CD4-positive, CD25-positive, alpha-beta regulatory T cell (primary cell): ENCODE results near the gene TUBB4B. TPM values are rescaled to one million over a fixed set of nuclear protein-coding genes. Genes with fewer than 3 reads are reported as not detected.

Experiments
- ATAC-seq, 2 donors: fragments of 150-1000 bp; cut with Tn5 transposase; one replicate each; pipeline ENCODE4 v1.10.0; 2021; ENCODE audit warnings: low read depth in 2 of 2, moderate number of reproducible peaks in 2 of 2, moderate library complexity in 1 of 2
- DNase-seq, 3 donors: peaks; one replicate each; pipeline versions ENCODE4 v3.0.0 to v3.0.0-alpha.2; 2012 to 2022; ENCODE audit warnings: mixed read lengths in 1 of 3
- H3K27ac ChIP-seq: one replicate; pipeline ENCODE4 v1.7.0; 2013; ENCODE audit warnings: mild to moderate bottlenecking, low read length; ENCODE audit not compliant: insufficient read depth, poor library complexity, severe bottlenecking
- H3K27me3 ChIP-seq: one replicate; pipeline ENCODE4 v1.7.0; 2013; ENCODE audit warnings: low read length; ENCODE audit not compliant: control insufficient read depth, insufficient read depth
- H3K36me3 ChIP-seq: one replicate; pipeline ENCODE4 v1.7.0; 2013; ENCODE audit warnings: mild to moderate bottlenecking, low read length, moderate library complexity; ENCODE audit not compliant: control insufficient read depth, insufficient read depth
- H3K4me1 ChIP-seq: 2 replicates; pipeline ENCODE4 v1.7.0; 2013; ENCODE audit warnings: mild to moderate bottlenecking, low read length; ENCODE audit not compliant: insufficient read depth, control insufficient read depth, poor library complexity, severe bottlenecking
- H3K4me3 ChIP-seq: one replicate; pipeline ENCODE4 v1.7.0; 2013; ENCODE audit warnings: low read depth, mild to moderate bottlenecking, low read length, moderate library complexity
- H3K9me3 ChIP-seq, 2 experiments: 1 replicate in 1 of 2; 2 replicates in 1 of 2; pipeline ENCODE4 v1.7.0; 2013; ENCODE audit warnings: low read length in 2 of 2, mild to moderate bottlenecking in 1 of 2, moderate library complexity in 1 of 2; ENCODE audit not compliant: control insufficient read depth in 2 of 2
- H3K27ac Mint-ChIP-seq, 3 donors: one replicate each; pipeline ENCODE4 v1.8.0; 2020 to 2022; ENCODE audit warnings: mild to moderate bottlenecking in 3 of 3, mixed read lengths in 3 of 3, moderate library complexity in 2 of 3
- H3K27me3 Mint-ChIP-seq: one replicate; pipeline ENCODE4 v1.8.0; 2022; ENCODE audit warnings: mild to moderate bottlenecking, mixed read lengths
- H3K36me3 Mint-ChIP-seq: one replicate; pipeline ENCODE4 v1.8.0; 2020; ENCODE audit warnings: mixed read lengths
- H3K4me1 Mint-ChIP-seq, 4 donors: one replicate each; pipeline ENCODE4 v1.8.0; 2020 to 2022; ENCODE audit warnings: mixed read lengths in 4 of 4, mild to moderate bottlenecking in 1 of 4
- H3K4me3 Mint-ChIP-seq, 4 donors: one replicate each; pipeline ENCODE4 v1.8.0; 2020 to 2022; ENCODE audit warnings: mild to moderate bottlenecking in 4 of 4, mixed read lengths in 4 of 4, moderate library complexity in 3 of 4
- H3K9me3 Mint-ChIP-seq, 7 donors: one replicate each; pipeline ENCODE4 v1.8.0; 2020 to 2022; ENCODE audit warnings: mixed read lengths in 7 of 7, mild to moderate bottlenecking in 3 of 7, moderate library complexity in 2 of 7
- polyA plus RNA-seq, 4 donors: library from polyadenylated mRNA; unstranded; fragments of 300-500 nt; fragmentation: Illumina TruSeq; gene quantifications; one replicate each; pipeline ENCODE4 v1.2.3, GENCODE V29; 2021
- total RNA-seq: library from RNA; stranded (reverse); gene quantifications from one replicate; pipeline ENCODE4 v1.2.3, GENCODE V29; 2022

TUBB4B gene
- total and polyA plus RNA-seq, 5 donors from 2014 or later: 56.7 to 100 (median 72.9) TPM

DNA sequence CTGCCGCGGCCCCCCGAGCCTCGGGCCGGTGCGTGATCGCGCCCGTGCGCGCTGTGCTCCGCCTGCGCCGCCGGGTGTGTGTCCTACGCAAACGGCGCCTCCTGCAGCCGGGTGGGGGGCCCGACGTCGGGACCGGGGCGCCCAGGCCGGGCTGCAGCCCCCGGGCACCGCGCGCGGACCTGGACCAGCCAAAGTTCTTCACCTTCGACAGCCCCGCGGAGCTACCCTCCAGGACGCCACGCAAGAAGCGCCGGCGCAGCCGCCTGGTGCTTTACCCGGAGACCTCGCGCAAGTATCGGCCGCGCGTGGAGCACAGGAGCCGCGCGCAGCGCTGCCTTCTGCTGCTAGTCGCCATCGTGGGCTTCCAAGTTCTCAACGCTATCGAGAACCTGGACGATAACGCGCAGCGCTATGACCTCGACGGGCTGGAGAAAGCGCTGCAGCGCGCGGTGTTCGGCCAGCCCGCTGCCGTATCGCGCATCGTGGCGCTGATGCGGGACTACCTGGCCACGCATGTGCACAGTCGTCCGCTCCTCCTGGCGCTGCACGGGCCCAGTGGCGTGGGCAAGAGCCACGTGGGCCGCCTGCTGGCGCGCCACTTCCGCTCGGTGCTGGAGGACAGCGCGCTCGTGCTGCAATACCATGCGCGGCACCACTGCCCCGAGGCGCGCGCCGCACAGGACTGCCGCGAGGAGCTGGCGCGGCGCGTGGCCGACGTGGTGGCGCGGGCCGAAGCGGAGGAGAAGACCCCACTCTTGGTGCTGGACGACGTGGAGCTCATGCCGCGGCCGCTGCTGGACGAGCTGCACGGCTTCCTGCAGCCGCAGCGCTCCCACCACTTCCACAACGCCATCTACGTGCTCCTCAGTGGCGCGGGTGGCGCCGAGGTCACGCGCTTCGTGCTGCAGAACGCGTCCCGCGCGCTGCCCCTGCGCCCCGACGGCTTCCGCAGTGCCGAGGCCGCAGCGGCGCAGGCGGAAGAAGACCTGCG lies 37.9 kb downstream of the TUBB4B start:
- DNase-seq: no peak

DNA sequence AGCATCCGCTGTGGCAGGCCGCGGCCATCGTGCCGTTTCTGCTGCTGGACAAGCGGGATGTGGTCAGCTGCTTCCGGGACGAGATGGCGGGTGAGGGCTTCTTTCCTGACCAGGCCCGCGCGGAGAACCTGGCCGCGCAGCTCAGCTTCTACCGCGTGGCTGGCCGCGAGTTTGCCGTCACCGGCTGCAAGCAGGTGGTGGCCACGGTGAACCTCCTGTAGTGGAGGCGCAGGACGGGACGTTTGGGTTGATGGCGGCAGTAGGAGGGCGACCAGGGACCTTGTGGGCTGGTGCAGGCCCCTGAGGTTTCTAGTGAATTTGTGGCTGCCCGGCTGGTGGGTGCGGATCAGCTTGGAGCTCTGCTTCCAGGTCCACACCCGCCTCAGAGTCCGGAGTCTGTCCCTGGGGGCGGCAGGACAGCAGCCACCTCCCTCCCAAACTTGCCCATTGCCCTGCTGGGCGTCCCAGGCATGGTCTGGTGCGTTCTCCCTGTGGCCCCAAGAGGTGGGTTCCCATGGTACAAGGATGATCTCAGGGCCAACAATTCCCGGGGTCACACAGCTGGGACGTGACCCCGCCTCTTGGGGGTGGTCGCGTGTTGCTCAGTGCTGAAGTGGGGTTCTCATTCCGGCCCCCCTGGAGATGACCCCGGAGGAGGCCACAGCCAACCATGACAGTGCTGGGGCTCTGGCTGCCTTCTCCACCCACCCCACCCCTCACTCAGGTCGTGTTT lies 38.8 kb downstream of the TUBB4B start:
- ATAC-seq (no peak), DNase-seq (no peak)
- Histone ChIP-seq H3K27ac (no peak overlapping the region), H3K36me3 (peaks cover 3% of the 10 kb centered on the region), H3K4me1 (peaks cover 29% of the 10 kb centered on the region), H3K4me3 (no peak overlapping the region), H3K9me3 (no peaks in the 10 kb centered on the region), H3K27me3 (no peaks in the 10 kb centered on the region)
- Mint-ChIP-seq H3K27ac (no peak overlapping the region), H3K9me3 (no peaks in the 10 kb centered on the region), H3K4me3 (peak overlapping the region in 3 of 4 donors; percentile 29 to 56 (median 47)), H3K4me1 (peaks cover 0 to 25% (median 3%) of the 10 kb centered on the region in 4 donors), H3K36me3 (no peaks in the 10 kb centered on the region), H3K27me3 (no peaks in the 10 kb centered on the region)

More for the DNA sequence above, 37.9 kb downstream of the TUBB4B start:
- H3K9me3 ChIP-seq: no peaks in the 10 kb centered on the region
- H3K9me3 Mint-ChIP-seq: no peaks in the 10 kb centered on the region
- no peaks in the 10 kb centered on the region for H3K27me3 ChIP-seq
- H3K4me3 Mint-ChIP-seq: peak overlapping the region in 2 of 4 donors; percentile 5 to 28
- peaks cover 3% of the 10 kb centered on the region for H3K36me3 ChIP-seq
- no peak overlapping the region for H3K4me3 ChIP-seq
- no peak for ATAC-seq
- no peaks in the 10 kb centered on the region for H3K27me3 Mint-ChIP-seq
- peaks cover 0 to 25% (median 3%) of the 10 kb centered on the region in 4 donors for H3K4me1 Mint-ChIP-seq
- no peaks in the 10 kb centered on the region for H3K36me3 Mint-ChIP-seq
- H3K27ac ChIP-seq: no peak overlapping the region
- no peak overlapping the region for H3K27ac Mint-ChIP-seq
- peaks cover 29% of the 10 kb centered on the region for H3K4me1 ChIP-seq

DNA sequence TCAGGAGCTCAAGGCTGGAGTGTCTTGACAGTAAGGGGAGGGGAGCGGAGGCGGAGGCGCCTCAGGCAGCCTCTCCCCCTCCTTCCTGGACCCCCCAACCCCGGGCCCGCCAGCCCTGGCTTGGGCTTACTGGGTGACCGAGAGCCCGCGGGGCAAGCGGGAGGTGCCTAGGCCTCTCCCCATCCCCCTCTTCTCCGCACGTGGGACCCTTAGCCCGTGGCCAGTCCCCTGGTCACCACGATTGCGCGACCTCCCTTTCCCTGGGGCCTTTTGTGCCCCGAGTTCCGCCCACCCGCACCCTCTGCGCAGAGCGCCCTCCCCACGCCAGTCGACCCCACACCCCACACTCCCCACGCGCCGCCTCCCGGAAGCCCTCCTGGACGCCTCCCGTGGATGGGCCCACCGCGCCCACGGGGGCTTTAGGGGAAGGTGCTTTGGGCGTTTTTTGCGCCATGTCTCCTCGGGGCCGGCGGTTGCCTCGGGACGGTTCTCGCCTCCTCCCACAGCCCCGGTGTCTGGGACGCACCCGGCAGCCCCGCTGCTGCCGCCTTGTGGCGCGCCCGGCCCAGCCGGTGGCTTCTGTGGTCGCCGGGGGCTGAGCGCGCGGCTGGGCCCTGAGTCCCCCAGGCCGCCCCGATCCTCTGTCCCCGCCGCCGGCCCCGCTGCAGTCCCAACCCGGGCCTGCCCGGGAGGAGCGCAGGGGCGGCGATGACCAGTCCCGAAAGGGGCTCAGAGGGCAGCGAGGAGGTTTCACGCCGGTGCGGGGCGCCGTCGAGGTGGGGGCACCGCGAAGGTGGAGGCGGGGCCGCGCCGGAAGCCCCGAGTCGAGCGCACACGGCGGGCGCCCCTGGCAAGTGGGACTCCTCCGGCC lies 39.6 kb downstream of the TUBB4B start:
- Mint-ChIP-seq H3K4me1 (peaks cover 0 to 19% (median 3%) of the 10 kb centered on the region in 4 donors), H3K36me3 (no peaks in the 10 kb centered on the region), H3K9me3 (no peaks in the 10 kb centered on the region), H3K27ac (no peak overlapping the region), H3K4me3 (no peak overlapping the region), H3K27me3 (peaks cover 3% of the 10 kb centered on the region)
- peaks cover 29% of the 10 kb centered on the region for H3K4me1 ChIP-seq
- no peaks in the 10 kb centered on the region for H3K27me3 ChIP-seq
- no peaks in the 10 kb centered on the region for H3K9me3 ChIP-seq
- H3K36me3 ChIP-seq: peaks cover 3% of the 10 kb centered on the region
- DNase-seq: peak in 1 of 3 donors; percentile 28
- H3K27ac ChIP-seq: no peak overlapping the region
- no peak overlapping the region for H3K4me3 ChIP-seq
- peak; percentile 16 to 19 for ATAC-seq

DNA sequence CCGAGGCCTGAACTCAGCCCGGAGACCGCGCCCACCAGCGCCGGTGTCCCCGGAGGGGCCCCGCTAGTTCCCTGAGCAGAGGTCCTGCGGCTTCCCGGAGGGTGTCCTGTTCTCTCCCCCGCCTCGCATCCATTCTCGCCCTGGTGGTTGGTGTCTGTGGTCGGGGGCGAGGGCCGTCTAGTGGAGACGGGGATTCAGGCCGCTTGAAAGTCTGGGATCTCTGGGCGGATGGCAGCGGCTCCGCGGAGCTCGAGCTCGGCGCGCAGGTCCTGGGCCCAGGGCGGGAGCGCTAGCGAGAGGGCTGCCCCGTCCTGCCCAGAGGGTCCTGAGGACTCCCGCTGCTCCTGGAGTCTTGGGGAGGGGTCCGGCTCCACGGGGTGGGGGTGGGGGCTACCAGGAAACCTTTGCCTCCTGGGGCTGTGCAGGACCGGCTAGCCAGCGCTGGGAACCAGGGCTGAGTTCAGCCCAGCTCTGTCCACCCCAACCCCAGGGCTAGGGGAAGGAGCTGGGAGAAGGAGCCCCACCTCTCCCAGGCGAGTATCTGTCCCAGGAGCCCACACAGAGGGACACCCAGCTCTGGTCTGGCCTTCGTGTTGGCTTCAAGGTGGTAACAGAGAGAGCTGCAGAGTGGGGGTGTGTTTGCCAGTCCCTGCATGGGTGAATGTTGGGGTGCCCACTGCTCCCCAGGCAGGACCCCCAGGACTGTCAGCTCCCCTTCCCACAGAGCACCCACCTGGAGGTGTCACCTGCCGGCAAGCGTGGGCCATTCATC lies 40.4 kb downstream of the TUBB4B start:
- Mint-ChIP-seq H3K27me3 (peaks cover 4% of the 10 kb centered on the region), H3K27ac (no peak overlapping the region), H3K4me1 (peaks cover 0 to 16% (median 3%) of the 10 kb centered on the region in 4 donors), H3K36me3 (no peaks in the 10 kb centered on the region), H3K9me3 (no peaks in the 10 kb centered on the region), H3K4me3 (peak overlapping the region in 1 of 4 donors; percentile 66)
- no peak for ATAC-seq
- Histone ChIP-seq H3K36me3 (peaks cover 3% of the 10 kb centered on the region), H3K27me3 (no peaks in the 10 kb centered on the region), H3K4me1 (peaks cover 28% of the 10 kb centered on the region), H3K27ac (no peak overlapping the region), H3K9me3 (no peaks in the 10 kb centered on the region), H3K4me3 (no peak overlapping the region)
- DNase-seq: no peak

DNA sequence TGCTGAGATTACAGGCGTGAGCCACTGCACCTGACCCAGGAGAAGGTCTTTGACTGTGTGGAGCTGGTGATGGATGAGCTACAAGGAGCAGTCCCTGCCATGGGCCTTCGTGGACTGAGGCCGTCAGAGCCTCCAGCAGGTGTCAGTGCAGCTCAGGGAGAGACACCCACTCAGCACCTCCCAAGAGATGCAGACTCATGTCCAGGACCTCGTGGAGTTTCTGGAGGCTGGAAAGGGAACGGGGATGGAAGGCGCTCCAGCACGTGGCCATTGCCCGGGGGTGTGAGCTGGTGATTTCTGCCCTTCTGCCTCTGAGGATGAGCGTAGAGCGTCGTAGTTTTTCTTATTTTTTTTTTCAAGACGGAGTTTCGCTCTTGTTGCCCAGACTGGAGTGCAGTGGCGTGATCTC lies 45.9 kb downstream of the TUBB4B start:
- Histone ChIP-seq H3K9me3 (no peaks in the 10 kb centered on the region), H3K27me3 (no peaks in the 10 kb centered on the region), H3K4me3 (no peak overlapping the region), H3K4me1 (no peaks in the 10 kb centered on the region), H3K36me3 (no peaks in the 10 kb centered on the region), H3K27ac (no peak overlapping the region)
- peaks cover 0 to 3% (median 0%) of the 10 kb centered on the region in 4 donors for H3K4me1 Mint-ChIP-seq
- no peak overlapping the region for H3K27ac Mint-ChIP-seq
- H3K27me3 Mint-ChIP-seq: peaks cover 8% of the 10 kb centered on the region
- DNase-seq (peak in 1 of 3 donors; percentile 59), ATAC-seq (peak; percentile 47 to 55)
- no peak overlapping the region for H3K4me3 Mint-ChIP-seq
- peaks cover 0 to 2% (median 0%) of the 10 kb centered on the region in 7 donors for H3K9me3 Mint-ChIP-seq
- H3K36me3 Mint-ChIP-seq: no peaks in the 10 kb centered on the region

DNA sequence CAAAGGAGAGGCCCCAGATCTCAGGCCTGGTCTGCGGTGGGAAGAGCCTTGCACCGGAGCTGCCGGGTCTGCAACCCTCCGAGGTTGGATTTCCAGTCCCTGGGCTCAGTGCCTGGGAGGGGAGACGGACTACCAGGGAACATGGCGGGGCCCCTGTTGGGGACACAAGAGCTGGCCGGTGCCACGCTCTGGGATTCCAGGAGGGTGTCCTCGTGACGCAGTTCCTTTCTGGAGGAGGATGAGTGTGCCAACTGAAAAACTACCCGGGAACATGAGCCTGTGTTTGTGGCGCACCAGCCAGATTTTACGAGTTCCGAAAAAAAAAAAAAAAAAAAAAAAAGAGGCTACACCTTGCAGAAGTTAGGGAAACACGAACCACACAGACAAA lies 52.0 kb downstream of the TUBB4B start:
- Histone ChIP-seq H3K27me3 (peaks cover 7% of the 10 kb centered on the region), H3K9me3 (peaks cover 0 to 5% of the 10 kb centered on the region in 2 experiments), H3K4me1 (peaks cover 7% of the 10 kb centered on the region), H3K36me3 (no peaks in the 10 kb centered on the region), H3K27ac (no peak overlapping the region), H3K4me3 (no peak overlapping the region)
- Mint-ChIP-seq H3K4me3 (no peak overlapping the region), H3K27me3 (peaks cover 30% of the 10 kb centered on the region), H3K27ac (no peak overlapping the region), H3K4me1 (peaks cover 0 to 9% (median 3%) of the 10 kb centered on the region in 4 donors), H3K9me3 (peaks cover 0 to 1% (median 0%) of the 10 kb centered on the region in 7 donors), H3K36me3 (no peaks in the 10 kb centered on the region)
- DNase-seq (no peak), ATAC-seq (no peak)
